ENCODE measurements around the gene CDC37.

CDC37 gene

DNA sequence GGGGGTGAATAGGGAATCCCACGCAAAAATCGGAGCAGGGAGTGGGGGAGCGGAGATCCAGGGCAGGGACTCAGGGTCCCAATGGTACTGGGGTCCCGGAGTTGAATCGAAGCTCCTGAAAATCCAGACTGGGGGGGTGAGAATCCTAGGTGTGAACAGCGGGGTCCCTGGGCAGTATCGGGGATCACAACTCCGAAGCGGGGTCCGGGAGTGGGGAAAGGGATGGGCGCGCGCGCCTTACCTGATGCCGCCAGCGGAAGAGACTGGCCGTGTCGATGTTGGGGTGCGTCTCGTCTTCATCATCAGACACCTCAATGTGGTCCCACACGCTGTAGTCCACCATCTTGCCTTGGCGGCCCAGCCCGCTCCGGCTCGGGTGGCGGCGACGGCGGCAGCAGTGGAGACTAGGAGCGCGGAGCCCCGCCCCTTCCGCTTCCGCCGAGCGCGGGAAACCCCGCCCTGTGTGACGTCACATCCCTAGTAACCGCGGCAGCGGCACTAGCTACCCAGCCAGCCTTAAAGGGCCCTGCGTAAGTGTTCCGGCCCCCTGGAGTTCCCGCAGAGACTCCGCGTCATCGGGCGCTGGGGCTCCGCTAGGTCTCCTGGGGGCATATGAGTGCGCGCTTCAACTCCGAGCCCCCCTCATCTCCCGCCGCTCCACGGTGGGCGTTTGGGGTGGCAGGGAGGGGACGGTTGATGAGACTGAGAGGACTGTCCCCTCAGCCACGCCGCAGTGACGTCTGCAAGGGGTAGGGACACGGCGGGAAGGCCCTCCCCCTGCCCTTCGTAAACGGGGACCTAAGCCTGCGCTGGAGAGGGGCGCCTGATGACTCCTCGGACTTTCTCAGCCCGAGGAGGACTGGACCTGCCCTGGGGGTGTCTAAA, at the start of gene CDC37:
CDC37 (minus strand) TSS at position 406 of the 885 bp plus-strand sequence; CDS start at position 343, 63 bp downstream.
- peak; percentile 87 for DNase-seq (ENCODE audit: low read depth)
- H3K4me3 ChIP-seq (ENCODE audit: low read depth, low read length) = peak within 1 kb of the TSS; percentile 100
- in situ Hi-C loops (cut with HindIII; ENCODE audit: low sequenced_read_pairs) = loop anchor here (10.0 kb wide), 1 partner anchor 119 kb away; the partner anchor contains the start of genes ICAM4 and ICAM5
- TF ChIP-seq, protein P1, sequence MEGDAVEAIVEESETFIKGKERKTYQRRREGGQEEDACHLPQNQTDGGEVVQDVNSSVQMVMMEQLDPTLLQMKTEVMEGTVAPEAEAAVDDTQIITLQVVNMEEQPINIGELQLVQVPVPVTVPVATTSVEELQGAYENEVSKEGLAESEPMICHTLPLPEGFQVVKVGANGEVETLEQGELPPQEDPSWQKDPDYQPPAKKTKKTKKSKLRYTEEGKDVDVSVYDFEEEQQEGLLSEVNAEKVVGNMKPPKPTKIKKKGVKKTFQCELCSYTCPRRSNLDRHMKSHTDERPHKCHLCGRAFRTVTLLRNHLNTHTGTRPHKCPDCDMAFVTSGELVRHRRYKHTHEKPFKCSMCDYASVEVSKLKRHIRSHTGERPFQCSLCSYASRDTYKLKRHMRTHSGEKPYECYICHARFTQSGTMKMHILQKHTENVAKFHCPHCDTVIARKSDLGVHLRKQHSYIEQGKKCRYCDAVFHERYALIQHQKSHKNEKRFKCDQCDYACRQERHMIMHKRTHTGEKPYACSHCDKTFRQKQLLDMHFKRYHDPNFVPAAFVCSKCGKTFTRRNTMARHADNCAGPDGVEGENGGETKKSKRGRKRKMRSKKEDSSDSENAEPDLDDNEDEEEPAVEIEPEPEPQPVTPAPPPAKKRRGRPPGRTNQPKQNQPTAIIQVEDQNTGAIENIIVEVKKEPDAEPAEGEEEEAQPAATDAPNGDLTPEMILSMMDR (IDR thresholded peaks at IDR 0.05; ENCODE audit: low read depth, low read length, missing control alignments) = no peak

DNA sequence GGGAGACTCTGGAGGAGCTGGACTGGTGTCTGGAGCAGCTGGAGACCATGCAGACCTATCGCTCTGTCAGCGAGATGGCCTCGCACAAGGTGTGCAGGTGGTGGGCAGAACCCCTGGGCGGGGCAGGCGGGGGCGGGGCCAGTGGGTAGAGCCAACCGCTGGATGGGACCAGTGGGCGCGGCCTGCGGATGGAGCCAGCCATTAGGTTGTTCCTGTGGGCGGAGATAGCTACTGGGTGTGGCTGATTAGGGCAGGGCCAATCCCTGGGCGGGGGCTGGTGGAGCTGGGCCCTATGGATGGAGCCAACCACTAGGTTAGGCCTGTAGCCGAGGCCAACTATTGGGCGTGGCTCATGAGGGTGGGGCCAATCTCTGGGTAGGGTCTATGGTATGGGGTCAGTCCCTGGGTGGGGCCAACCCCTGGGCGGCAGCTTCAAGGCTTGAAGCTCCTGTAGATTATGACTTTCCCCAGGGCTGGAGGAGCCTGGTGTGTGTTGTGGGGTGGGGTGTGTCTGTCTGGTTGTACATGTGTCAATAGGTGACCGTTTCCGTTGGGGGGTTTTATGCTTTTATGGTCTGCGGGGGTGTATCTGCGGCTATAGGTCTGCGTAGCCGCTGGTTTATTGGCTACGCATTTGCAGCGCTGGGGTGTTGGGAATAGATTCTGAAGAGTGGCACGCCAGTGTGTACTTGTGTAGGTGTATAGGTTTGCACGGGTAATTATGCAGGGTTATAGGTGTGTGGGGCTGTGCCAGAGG, 47.7 kb upstream of the CDC37 start:
- in situ Hi-C loops (cut with HindIII; ENCODE audit: low sequenced_read_pairs) = no loop called here
- no peak for DNase-seq (ENCODE audit: low read depth)
- no peak overlapping the region for H3K4me3 ChIP-seq (ENCODE audit: low read depth, low read length)
- TF ChIP-seq, protein P1 (IDR thresholded peaks at IDR 0.05; ENCODE audit: low read depth, low read length, missing control alignments) = no peak

DNA sequence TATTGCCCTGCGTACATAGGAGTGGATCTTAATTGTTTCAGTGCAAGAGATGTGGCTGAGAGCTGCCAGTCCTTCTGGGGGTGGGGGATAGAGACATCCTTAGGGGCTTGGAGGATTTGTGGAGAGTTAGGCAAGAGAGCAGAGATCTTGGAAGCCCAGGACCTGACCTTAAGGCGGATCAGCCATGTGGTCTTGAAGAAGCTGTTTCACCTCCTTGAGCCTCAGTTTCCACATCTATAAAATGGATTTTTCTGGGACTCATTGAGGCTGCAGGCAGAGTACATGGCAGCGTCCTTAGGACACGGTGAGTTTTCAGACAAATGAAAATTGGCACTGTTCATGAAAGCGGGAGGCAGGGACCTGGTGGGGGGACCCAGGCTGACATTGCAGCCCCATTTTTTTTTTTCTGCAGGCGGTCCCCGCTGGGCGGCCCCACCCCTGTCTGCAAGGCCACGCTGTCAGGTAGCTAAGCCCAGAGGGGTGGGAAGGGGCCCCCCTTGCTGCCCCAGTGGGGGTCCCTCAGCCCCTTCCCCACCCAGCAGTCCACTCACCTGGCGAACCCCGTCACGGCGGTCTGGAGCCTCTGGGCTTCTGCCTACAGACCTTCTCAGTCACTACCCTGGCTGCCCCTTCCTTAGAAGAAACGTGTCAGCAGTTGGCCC, 47.0 kb upstream of the CDC37 start:
- TF ChIP-seq, protein P1 (IDR thresholded peaks at IDR 0.05; ENCODE audit: low read depth, low read length, missing control alignments) = no peak
- in situ Hi-C loops (cut with HindIII; ENCODE audit: low sequenced_read_pairs) = no loop called here
- no peak for DNase-seq (ENCODE audit: low read depth)
- H3K4me3 ChIP-seq (ENCODE audit: low read depth, low read length) = no peak overlapping the region

DNA sequence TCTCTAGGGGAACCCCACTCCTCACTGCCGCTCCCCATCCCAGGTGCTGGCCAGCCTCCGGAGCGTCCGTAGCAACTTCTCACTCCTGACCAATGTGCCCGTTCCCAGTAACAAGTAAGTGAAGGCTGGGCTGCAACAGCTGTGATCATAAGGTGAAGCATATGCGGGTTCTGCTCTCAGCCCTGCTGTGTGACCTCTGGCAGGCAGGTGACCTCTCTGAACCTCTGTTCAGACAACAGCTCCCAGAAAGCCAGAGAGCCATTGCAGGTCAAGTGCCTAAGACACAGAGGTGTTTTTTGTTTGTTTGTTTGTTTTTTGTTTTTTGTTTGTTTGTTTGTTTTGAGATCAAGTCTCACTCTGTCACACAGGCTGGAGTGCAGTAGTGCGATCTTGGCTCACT, 45.7 kb upstream of the CDC37 start:
- no peak for DNase-seq (ENCODE audit: low read depth)
- TF ChIP-seq, protein P1 (IDR thresholded peaks at IDR 0.05; ENCODE audit: low read depth, low read length, missing control alignments) = no peak
- no peak overlapping the region for H3K4me3 ChIP-seq (ENCODE audit: low read depth, low read length)
- in situ Hi-C loops (cut with HindIII; ENCODE audit: low sequenced_read_pairs) = no loop called here

DNA sequence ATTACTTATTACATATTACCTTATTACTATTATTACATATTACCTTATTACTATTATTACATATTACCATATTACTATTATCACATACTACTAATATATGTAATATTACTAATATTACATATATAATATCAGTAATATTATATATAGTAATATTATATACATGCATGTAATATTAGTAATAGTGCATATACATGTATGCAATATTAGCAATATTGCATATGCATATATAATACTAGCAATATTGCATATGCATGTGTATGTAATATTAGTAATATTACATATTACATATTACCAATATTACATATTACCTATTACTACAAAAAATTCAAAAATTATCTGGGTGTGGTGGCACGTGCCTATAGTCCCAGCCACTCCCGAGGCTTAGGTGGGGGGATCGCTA, 39.4 kb upstream of the CDC37 start:
- in situ Hi-C loops (cut with HindIII; ENCODE audit: low sequenced_read_pairs) = no loop called here

More for the DNA sequence above, 39.4 kb upstream of the CDC37 start:
- H3K4me3 ChIP-seq (ENCODE audit: low read depth, low read length) = no peak overlapping the region
- no peak for DNase-seq (ENCODE audit: low read depth)
- TF ChIP-seq, protein P1 (IDR thresholded peaks at IDR 0.05; ENCODE audit: low read depth, low read length, missing control alignments) = no peak
